Esophagus (tissue), 2 donors: ENCODE results near the gene PAN3. TPM values are rescaled to one million over a fixed set of nuclear protein-coding genes. Genes with fewer than 3 reads are reported as not detected.

Experiments used
- H3K27ac ChIP-seq, 2 donors: one replicate each; pipeline ENCODE4 v1.5.1; 2013; ENCODE audit warnings: low read depth in 2 of 2, mild to moderate bottlenecking in 2 of 2, inconsistent platforms in 1 of 2, low read length in 1 of 2, moderate library complexity in 1 of 2
- H3K27me3 ChIP-seq, 2 donors: one replicate each; pipeline ENCODE4 v1.6.1; 2013; ENCODE audit warnings: low read length in 2 of 2, control low read depth in 1 of 2, mild to moderate bottlenecking in 1 of 2; ENCODE audit not compliant: insufficient read depth in 2 of 2, control insufficient read depth in 1 of 2
- H3K36me3 ChIP-seq, 2 donors: one replicate each; pipeline ENCODE4 v1.6.1; 2013; ENCODE audit warnings: low read length in 1 of 2; ENCODE audit not compliant: control insufficient read depth in 2 of 2, insufficient read depth in 2 of 2
- H3K4me1 ChIP-seq, 2 donors: one replicate each; pipeline ENCODE4 v1.6.1; 2013; ENCODE audit warnings: low read length in 1 of 2; ENCODE audit not compliant: control insufficient read depth in 2 of 2, insufficient read depth in 2 of 2
- H3K4me3 ChIP-seq, 2 donors: one replicate each; pipeline ENCODE4 v1.5.1; 2013; ENCODE audit warnings: low read length in 2 of 2, mild to moderate bottlenecking in 2 of 2, low read depth in 1 of 2, moderate library complexity in 1 of 2
- H3K9me3 ChIP-seq, 2 donors: one replicate each; pipeline ENCODE4 v1.6.1; 2013; ENCODE audit warnings: mild to moderate bottlenecking in 2 of 2, low read depth in 1 of 2, low read length in 1 of 2, moderate library complexity in 1 of 2; ENCODE audit not compliant: control insufficient read depth in 2 of 2, insufficient read depth in 1 of 2
- WGBS, 2 donors: extraction: QIAGEN DNeasy Blood & Tissue Kit; methylation state at CpG; one replicate each; pipeline ENCODE4 v1.1.7; 2013; 5-methylcytosine and 5-hydroxymethylcytosine counted together
- polyA plus RNA-seq, 2 donors: library from polyadenylated mRNA; stranded (reverse); fragments of 200-250 nt; gene quantifications; one replicate each; pipeline ENCODE4 v1.2.3, GENCODE V29; 2013
- donor health status: healthy with polysubstance abuse.
- donor health status: Bipolar disorder and iron deficiency.

PAN3 gene
- polyA plus RNA-seq, 2 donors: 7.0 to 13.2 TPM

- H3K4me1 ChIP-seq: no peaks in the 10 kb centered on the region
These were observed 31.4 kb upstream of the PAN3 start for GRCh38 chr13:28106976-28107375.

GRCh38 chr13:28110414-28110813, 27.9 kb upstream of the PAN3 start:
- 79 to 83% methylated on average over 3 of the region's 3 CpGs for WGBS, 2 donors
- no peaks in the 10 kb centered on the region for H3K4me1 ChIP-seq
- H3K4me3 ChIP-seq: no peak overlapping the region
- H3K27ac ChIP-seq: no peak overlapping the region
- H3K9me3 ChIP-seq: no peaks in the 10 kb centered on the region
- H3K27me3 ChIP-seq: no peaks in the 10 kb centered on the region
- H3K36me3 ChIP-seq: no peaks in the 10 kb centered on the region

More at GRCh38 chr13:28106976-28107375, 31.4 kb upstream of the PAN3 start:
- no peak overlapping the region for H3K27ac ChIP-seq
- H3K36me3 ChIP-seq: no peaks in the 10 kb centered on the region
- 61 to 82% methylated on average over 1 of the region's 1 CpG for WGBS, 2 donors
- H3K9me3 ChIP-seq: no peaks in the 10 kb centered on the region
- peaks cover 0 to 4% of the 10 kb centered on the region in 2 donors for H3K27me3 ChIP-seq
- H3K4me3 ChIP-seq: no peak overlapping the region

DNA sequence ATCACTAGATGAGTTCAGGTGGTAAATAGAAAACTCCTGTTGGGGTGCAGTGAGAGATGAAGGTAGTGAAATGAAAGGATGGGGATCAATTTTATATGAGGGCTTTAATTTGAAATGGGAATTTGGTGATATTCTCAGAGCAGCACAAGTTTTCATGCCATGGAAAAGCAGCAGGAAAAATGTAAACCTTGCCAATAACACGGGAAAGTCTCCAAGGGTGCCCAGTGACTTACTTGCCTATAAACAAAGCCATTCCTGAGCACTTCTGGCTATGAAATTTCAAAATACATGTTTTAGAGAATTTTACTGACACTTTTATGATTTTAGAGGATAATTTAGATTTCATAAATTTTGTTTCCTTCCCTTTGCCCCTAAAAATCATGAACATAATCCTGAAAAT, 21.6 kb upstream of the PAN3 start:
- H3K4me3 ChIP-seq: no peak overlapping the region
- 47 to 54% methylated on average over 1 of the region's 1 CpG for WGBS, 2 donors

GRCh38 chr13:28117689-28118377, 20.5 kb upstream of the PAN3 start:
- H3K9me3 ChIP-seq: no peaks in the 10 kb centered on the region
- no peaks in the 10 kb centered on the region for H3K4me1 ChIP-seq
- H3K36me3 ChIP-seq: no peaks in the 10 kb centered on the region
- H3K27ac ChIP-seq: no peak overlapping the region
- H3K27me3 ChIP-seq: no peaks in the 10 kb centered on the region
- H3K4me3 ChIP-seq: no peak overlapping the region
- 67 to 72% methylated on average over 9 of the region's 9 CpGs for WGBS, 2 donors

More for the DNA sequence above, 21.6 kb upstream of the PAN3 start:
- no peaks in the 10 kb centered on the region for H3K4me1 ChIP-seq
- no peaks in the 10 kb centered on the region for H3K27me3 ChIP-seq
- no peaks in the 10 kb centered on the region for H3K9me3 ChIP-seq
- H3K36me3 ChIP-seq: no peaks in the 10 kb centered on the region
- H3K27ac ChIP-seq: no peak overlapping the region

DNA sequence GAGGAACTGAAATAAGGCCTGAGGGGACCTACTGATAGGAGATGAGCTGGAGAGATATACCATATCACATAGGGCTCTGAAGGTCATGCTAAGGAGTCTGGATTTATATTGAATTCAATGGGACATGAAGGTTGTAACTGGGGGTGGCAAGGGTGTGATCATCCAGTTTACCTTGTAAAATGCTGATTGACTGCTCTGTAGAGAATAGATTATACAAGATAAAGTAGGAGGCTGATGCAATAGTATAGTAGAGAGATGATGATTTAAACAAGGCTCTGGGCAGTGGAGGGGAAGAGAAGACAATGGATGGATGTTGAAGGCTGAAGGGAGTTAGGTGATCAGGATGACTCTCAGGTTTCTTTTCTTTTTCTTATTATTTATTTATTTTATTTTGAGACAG, 18.0 kb upstream of the PAN3 start:
- Histone ChIP-seq H3K27ac (no peak overlapping the region), H3K27me3 (no peaks in the 10 kb centered on the region), H3K4me3 (no peak overlapping the region), H3K36me3 (no peaks in the 10 kb centered on the region), H3K9me3 (no peaks in the 10 kb centered on the region), H3K4me1 (no peaks in the 10 kb centered on the region)

DNA sequence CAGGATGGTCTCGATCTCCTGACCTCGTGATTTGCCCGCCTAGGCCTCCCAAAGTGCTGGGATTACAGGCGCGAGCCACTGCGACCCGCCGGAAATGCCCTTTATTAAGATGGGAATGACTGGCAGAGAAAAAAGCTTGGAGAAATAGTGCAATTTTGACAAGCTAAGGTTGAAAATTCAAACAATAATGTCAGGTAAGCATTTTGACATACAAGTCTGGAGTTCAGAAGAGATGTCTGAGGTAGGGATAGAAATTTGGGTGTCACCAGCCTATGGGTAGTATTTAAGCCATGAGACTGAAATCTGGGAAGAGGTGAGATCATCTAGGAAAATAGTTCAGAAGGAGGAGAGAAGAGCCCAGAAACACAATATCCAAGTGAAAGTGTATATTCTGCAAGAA, 17.1 kb upstream of the PAN3 start:
- Histone ChIP-seq H3K4me3 (no peak overlapping the region), H3K4me1 (no peaks in the 10 kb centered on the region), H3K36me3 (no peaks in the 10 kb centered on the region), H3K9me3 (no peaks in the 10 kb centered on the region), H3K27ac (no peak overlapping the region), H3K27me3 (no peaks in the 10 kb centered on the region)
- 94 to 96% methylated on average over 8 of the region's 8 CpGs for WGBS, 2 donors

DNA sequence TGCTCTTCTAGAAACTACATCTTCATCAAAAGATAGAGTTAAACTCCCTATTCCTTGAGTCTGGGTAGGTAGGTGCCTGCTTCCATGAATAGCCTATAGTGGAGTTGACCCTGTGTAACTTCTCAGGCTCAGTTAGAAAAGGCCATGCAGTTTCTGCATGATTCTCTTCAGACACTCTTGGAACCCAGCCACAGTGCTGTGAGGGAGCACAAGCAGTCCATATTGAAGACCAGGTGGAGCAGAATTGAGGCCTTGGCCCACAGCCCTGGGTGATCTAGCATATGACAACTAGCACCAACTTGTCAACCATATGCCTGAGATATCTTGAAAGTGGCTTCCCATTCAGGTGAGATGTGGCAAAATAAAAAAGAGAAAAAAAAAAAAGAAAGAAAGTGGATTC, 10.3 kb upstream of the PAN3 start:
- H3K4me1 ChIP-seq: no peaks in the 10 kb centered on the region
- no peaks in the 10 kb centered on the region for H3K36me3 ChIP-seq
- no peak overlapping the region for H3K27ac ChIP-seq
- H3K4me3 ChIP-seq: no peak overlapping the region
- H3K27me3 ChIP-seq: no peaks in the 10 kb centered on the region
- no peaks in the 10 kb centered on the region for H3K9me3 ChIP-seq

- H3K27me3 ChIP-seq: no peaks in the 10 kb centered on the region
- H3K27ac ChIP-seq: no peak overlapping the region
- no peaks in the 10 kb centered on the region for H3K36me3 ChIP-seq
- no peaks in the 10 kb centered on the region for H3K4me1 ChIP-seq
- no peaks in the 10 kb centered on the region for H3K9me3 ChIP-seq
- no peak overlapping the region for H3K4me3 ChIP-seq
These were observed 9.4 kb upstream of the PAN3 start for GRCh38 chr13:28128926-28129325.

GRCh38 chr13:28129911-28130693, 8.2 kb upstream of the PAN3 start:
- no peak overlapping the region for H3K4me3 ChIP-seq
- no peak overlapping the region for H3K27ac ChIP-seq
- no peaks in the 10 kb centered on the region for H3K4me1 ChIP-seq
- WGBS, 2 donors: 58% methylated on average over 5 of the region's 5 CpGs
- H3K27me3 ChIP-seq: no peaks in the 10 kb centered on the region
- H3K36me3 ChIP-seq: no peaks in the 10 kb centered on the region
- H3K9me3 ChIP-seq: no peaks in the 10 kb centered on the region

DNA sequence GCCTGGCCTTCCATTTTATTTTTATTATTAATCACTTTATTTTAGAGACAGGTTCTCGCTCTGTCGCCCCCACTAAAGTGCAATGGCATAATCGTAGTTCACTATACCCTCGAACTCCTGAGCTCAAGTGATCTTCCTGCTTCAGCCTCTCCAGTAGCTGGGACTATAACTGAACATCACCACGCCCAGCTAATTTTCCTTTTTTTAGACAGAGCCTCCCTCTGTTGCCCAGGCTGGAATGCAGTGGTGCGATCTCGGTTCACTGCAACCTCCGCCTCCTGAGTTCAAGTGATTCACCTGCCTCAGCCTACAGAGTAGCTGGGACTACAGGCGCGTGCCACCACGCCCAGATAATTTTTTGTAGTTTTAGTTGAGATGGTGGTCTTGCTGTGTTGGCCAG, 6.7 kb upstream of the PAN3 start:
- Histone ChIP-seq H3K27ac (no peak overlapping the region), H3K4me3 (no peak overlapping the region), H3K36me3 (no peaks in the 10 kb centered on the region), H3K4me1 (no peaks in the 10 kb centered on the region), H3K9me3 (no peaks in the 10 kb centered on the region), H3K27me3 (no peaks in the 10 kb centered on the region)
- 84 to 85% methylated on average over 11 of the region's 11 CpGs for WGBS, 2 donors
